Measurements from ENCODE around the gene UBE2Q1.

- TF ChIP-seq, protein P1, sequence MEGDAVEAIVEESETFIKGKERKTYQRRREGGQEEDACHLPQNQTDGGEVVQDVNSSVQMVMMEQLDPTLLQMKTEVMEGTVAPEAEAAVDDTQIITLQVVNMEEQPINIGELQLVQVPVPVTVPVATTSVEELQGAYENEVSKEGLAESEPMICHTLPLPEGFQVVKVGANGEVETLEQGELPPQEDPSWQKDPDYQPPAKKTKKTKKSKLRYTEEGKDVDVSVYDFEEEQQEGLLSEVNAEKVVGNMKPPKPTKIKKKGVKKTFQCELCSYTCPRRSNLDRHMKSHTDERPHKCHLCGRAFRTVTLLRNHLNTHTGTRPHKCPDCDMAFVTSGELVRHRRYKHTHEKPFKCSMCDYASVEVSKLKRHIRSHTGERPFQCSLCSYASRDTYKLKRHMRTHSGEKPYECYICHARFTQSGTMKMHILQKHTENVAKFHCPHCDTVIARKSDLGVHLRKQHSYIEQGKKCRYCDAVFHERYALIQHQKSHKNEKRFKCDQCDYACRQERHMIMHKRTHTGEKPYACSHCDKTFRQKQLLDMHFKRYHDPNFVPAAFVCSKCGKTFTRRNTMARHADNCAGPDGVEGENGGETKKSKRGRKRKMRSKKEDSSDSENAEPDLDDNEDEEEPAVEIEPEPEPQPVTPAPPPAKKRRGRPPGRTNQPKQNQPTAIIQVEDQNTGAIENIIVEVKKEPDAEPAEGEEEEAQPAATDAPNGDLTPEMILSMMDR (IDR thresholded peaks at IDR 0.05), result no peak
- no peak for TF ChIP-seq POLR2A (IDR thresholded peaks at IDR 0.05)
Measured at GRCh38 chr1:154607106-154607608, 48.7 kb upstream of the UBE2Q1 start.
